A549 (cell line): ENCODE results near the gene TTC19.

Experiments used
- CHD2 ChIP-seq: fragments of 150-350 bp; IDR thresholded peaks from 2 replicates; pipeline ENCODE4 v1.6.1; 2014; ENCODE audit warnings: low read length; ENCODE audit not compliant: partially characterized antibody
- EP300 ChIP-seq, 2 experiments: fragments of >200 bp; sonication (Bioruptor Twin); formaldehyde crosslinking; IDR thresholded peaks; 2 replicates in 1 of 2; 3 replicates in 1 of 2; pipeline ENCODE4 v1.6.1; 2016 to 2017
- MAFK ChIP-seq: fragments of 450-650 bp; IDR thresholded peaks from 2 replicates; pipeline ENCODE4 v1.6.1; 2014; ENCODE audit not compliant: partially characterized antibody
- NPAS2 ChIP-seq: fragments of 250-450 bp; sonication (Bioruptor Pico); IDR thresholded peaks from 2 replicates; pipeline ENCODE4 v1.8.0; 2022; ENCODE audit warnings: mild to moderate bottlenecking, moderate library complexity, borderline replicate concordance
- POLR2A ChIP-seq: IDR thresholded peaks from 2 replicates; pipeline ENCODE4 v1.6.1; 2012; ENCODE audit warnings: mild to moderate bottlenecking, low read length
- RAD21 ChIP-seq, 2 experiments: fragments of >200 bp in 1 of 2; sonication (Bioruptor Twin) in 1 of 2; formaldehyde crosslinking in 1 of 2; IDR thresholded peaks in 1 of 2; conservative IDR thresholded peaks in 1 of 2; 2 replicates in 1 of 2; 3 replicates in 1 of 2; pipeline ENCODE4 v1.6.1; 2012 to 2018; ENCODE audit warnings: inconsistent platforms in 1 of 2
- RARB ChIP-seq: fragments of 250-450 bp; sonication (Bioruptor Pico); IDR thresholded peaks from 2 replicates; pipeline ENCODE4 v1.8.0; 2021; ENCODE audit warnings: mild to moderate bottlenecking, moderate library complexity
- RFX5 ChIP-seq: fragments of 450-650 bp; IDR thresholded peaks from 2 replicates; pipeline ENCODE4 v1.7.1; 2014; ENCODE audit warnings: antibody characterized with exemption, mild to moderate bottlenecking, moderate library complexity
- SMC3 ChIP-seq: fragments of >200 bp; sonication (Bioruptor Twin); formaldehyde crosslinking; IDR thresholded peaks from 3 replicates; pipeline ENCODE4 v1.6.1; 2018; ENCODE audit warnings: inconsistent platforms
- SREBF2 ChIP-seq: fragments of 450-650 bp; IDR thresholded peaks from 2 replicates; pipeline ENCODE4 v1.6.1; 2014; ENCODE audit warnings: mild to moderate bottlenecking, moderate library complexity
- ZNF302 ChIP-seq: fragments of 250-450 bp; sonication (Bioruptor Pico); IDR thresholded peaks from 2 replicates; pipeline ENCODE4 v1.9.0; 2021; ENCODE audit warnings: inconsistent platforms, mild to moderate bottlenecking, moderate library complexity
- TF ChIP-seq, protein P1 (sequence below): fragments of >200 bp; sonication (Bioruptor Twin); formaldehyde crosslinking; IDR thresholded peaks from 3 replicates; pipeline ENCODE4 v1.5.1; 2016

DNA sequence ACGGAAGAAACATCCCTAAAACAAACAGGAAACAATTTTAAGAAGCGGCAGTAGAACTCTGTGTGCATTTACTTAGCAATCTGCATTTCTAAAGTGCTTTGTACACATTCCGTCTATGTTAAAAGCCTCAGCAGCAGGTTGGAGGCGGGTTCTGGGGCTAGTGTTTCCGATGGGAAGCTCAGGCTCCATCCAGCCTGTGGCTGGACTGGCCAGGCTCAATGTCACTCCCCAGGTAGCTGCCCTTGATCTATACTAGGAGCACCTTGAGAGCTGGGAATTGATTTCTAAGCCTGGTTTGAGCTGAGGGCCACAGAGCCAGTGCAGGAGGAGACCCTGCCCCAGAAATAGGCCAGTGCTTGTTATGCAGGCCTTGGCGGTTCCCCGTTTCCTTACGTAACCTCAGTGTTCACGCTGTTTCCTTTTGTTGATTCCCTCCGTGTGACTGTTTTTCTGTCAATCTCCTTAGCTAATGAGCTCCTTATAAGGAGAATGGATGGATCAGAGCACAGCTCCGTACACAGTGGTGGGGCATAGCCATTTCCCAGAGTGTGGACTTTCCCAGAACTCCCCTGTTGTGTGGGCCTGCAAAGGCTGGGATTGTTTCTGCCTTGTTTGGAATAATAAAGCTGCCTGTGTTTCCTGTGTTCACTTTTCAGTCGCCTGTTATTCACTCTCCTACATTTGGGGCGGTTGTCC, 33.3 kb upstream of the TTC19 start:
- TF ChIP-seq RAD21 (conservative IDR thresholded peaks at IDR 0.05 in 1 of 2, IDR thresholded peaks at IDR 0.05 in 1 of 2): no peak
- no peak for TF ChIP-seq POLR2A
- no peak for TF ChIP-seq MAFK
- no peak for TF ChIP-seq CHD2
- TF ChIP-seq, protein P1, sequence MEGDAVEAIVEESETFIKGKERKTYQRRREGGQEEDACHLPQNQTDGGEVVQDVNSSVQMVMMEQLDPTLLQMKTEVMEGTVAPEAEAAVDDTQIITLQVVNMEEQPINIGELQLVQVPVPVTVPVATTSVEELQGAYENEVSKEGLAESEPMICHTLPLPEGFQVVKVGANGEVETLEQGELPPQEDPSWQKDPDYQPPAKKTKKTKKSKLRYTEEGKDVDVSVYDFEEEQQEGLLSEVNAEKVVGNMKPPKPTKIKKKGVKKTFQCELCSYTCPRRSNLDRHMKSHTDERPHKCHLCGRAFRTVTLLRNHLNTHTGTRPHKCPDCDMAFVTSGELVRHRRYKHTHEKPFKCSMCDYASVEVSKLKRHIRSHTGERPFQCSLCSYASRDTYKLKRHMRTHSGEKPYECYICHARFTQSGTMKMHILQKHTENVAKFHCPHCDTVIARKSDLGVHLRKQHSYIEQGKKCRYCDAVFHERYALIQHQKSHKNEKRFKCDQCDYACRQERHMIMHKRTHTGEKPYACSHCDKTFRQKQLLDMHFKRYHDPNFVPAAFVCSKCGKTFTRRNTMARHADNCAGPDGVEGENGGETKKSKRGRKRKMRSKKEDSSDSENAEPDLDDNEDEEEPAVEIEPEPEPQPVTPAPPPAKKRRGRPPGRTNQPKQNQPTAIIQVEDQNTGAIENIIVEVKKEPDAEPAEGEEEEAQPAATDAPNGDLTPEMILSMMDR: no peak
- TF ChIP-seq EP300 (IDR thresholded peaks at IDR 0.05): no peak
- TF ChIP-seq SREBF2: no peak
- TF ChIP-seq RFX5: no peak
- TF ChIP-seq ZNF302 (CRISPR knock-in tag): no peak
- TF ChIP-seq NPAS2 (CRISPR knock-in tag): no peak
- no peak for TF ChIP-seq RARB
- no peak for TF ChIP-seq SMC3
